OCI-LY3 (cell line): ENCODE results near the gene HOXD12.

Experiments used
- H2AFZ ChIP-seq: fragments of 200-600, 300-600 bp; shearing (Covaris generic); 2 replicates; pipeline ENCODE4 v1.6.0; 2014; ENCODE audit warnings: antibody characterized with exemption, low read depth, low read length
- H3K27ac ChIP-seq: fragments of 200-600, 300-600 bp; sonication (generic); 2 replicates; pipeline ENCODE4 v1.5.1; 2014; ENCODE audit warnings: mild to moderate bottlenecking, low read length, moderate library complexity, mixed read lengths
- H3K27me3 ChIP-seq: fragments of 200-600, 300-600 bp; sonication (generic); 2 replicates; pipeline ENCODE4 v1.6.1; 2014; ENCODE audit warnings: low read depth, low read length, mixed read lengths
- H3K36me3 ChIP-seq: fragments of 200-600, 300-600 bp; sonication (generic); replicated peaks from 2 replicates; pipeline ENCODE3; 2014; ENCODE audit warnings: low read depth, low read length, mixed read lengths
- H3K4me1 ChIP-seq: fragments of 300-600, 200-600 bp; sonication (generic); 2 replicates; pipeline ENCODE4 v1.6.1; 2014; ENCODE audit warnings: low read length, mixed read lengths
- H3K4me2 ChIP-seq: fragments of 200-600, 300-600 bp; sonication (generic); 2 replicates; pipeline ENCODE4 v1.6.1; 2014; ENCODE audit warnings: low read length, mixed read lengths
- H3K4me3 ChIP-seq: fragments of 300-600, 200-600 bp; sonication (generic); 2 replicates; pipeline ENCODE4 v1.5.1; 2014; ENCODE audit warnings: antibody characterized with exemption, mild to moderate bottlenecking, low read length, moderate library complexity
- H3K79me2 ChIP-seq: fragments of 300-600, 200-600 bp; shearing (Covaris generic); 2 replicates; pipeline ENCODE4 v1.6.1; 2014; ENCODE audit warnings: mild to moderate bottlenecking, low read length, mixed read lengths
- H3K9ac ChIP-seq: fragments of 300-600, 200-600 bp; shearing (Covaris generic); 2 replicates; pipeline ENCODE4 v1.6.0; 2014; ENCODE audit warnings: mild to moderate bottlenecking, low read length, moderate library complexity
- H3K9me3 ChIP-seq: fragments of 200-600, 300-600 bp; shearing (Covaris generic); 2 replicates; pipeline ENCODE4 v1.6.1; 2014; ENCODE audit warnings: low read length, mixed read lengths; ENCODE audit not compliant: insufficient read depth
- H4K20me1 ChIP-seq: fragments of 200-600, 300-600 bp; sonication (generic); 2 replicates; pipeline ENCODE4 v1.6.1; 2016; ENCODE audit warnings: low read length, mixed read lengths; ENCODE audit not compliant: insufficient read depth
- EZH2phosphoT487 ChIP-seq: fragments of 200-600 bp; shearing (Covaris generic); IDR thresholded peaks from 2 replicates; pipeline ENCODE4 v1.6.1; 2018; ENCODE audit warnings: antibody characterized with exemption, mixed run types, low read depth
- TF ChIP-seq, protein P1 (sequence below): fragments of 200-600, 300-600 bp; sonication (generic); IDR thresholded peaks from 2 replicates; pipeline ENCODE4 v1.5.1; 2014; ENCODE audit warnings: antibody characterized with exemption, low read length, low read depth

HOXD12 gene

DNA sequence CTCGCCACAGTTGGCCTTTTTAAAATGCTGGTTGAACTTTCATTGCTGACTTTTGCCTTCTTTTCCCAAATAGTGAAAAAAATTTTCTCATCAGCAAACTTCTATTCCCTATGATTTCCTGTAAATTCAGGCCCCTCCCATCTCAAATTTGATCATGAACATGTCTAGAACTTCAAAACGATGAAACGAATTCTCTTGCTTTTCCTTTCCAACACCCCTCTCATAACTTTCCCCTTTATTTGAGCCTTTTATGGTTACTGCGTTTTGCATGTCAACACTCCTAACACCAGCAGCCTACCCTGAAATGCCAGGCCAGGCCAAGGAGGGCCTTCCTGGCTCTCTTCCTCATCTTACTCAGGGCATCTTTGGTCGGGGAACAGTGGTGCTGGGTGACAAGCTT is 8.7 kb upstream of the HOXD12 start:
- no peaks in the 10 kb centered on the region; the same call in 1 of the 2 replicates for H3K27me3 ChIP-seq
- no peak overlapping the region for H3K9ac ChIP-seq
- no peaks in the 10 kb centered on the region for H3K4me1 ChIP-seq
- H3K4me2 ChIP-seq: no peak overlapping the region
- H4K20me1 ChIP-seq: no peaks in the 10 kb centered on the region
- H3K36me3 ChIP-seq: no peaks in the 10 kb centered on the region
- H3K27ac ChIP-seq: no peak overlapping the region
- no peak overlapping the region for H2AFZ ChIP-seq
- no peaks in the 10 kb centered on the region for H3K79me2 ChIP-seq
- no peak overlapping the region for H3K4me3 ChIP-seq
- no peak for TF ChIP-seq EZH2phosphoT487
- TF ChIP-seq, protein P1, sequence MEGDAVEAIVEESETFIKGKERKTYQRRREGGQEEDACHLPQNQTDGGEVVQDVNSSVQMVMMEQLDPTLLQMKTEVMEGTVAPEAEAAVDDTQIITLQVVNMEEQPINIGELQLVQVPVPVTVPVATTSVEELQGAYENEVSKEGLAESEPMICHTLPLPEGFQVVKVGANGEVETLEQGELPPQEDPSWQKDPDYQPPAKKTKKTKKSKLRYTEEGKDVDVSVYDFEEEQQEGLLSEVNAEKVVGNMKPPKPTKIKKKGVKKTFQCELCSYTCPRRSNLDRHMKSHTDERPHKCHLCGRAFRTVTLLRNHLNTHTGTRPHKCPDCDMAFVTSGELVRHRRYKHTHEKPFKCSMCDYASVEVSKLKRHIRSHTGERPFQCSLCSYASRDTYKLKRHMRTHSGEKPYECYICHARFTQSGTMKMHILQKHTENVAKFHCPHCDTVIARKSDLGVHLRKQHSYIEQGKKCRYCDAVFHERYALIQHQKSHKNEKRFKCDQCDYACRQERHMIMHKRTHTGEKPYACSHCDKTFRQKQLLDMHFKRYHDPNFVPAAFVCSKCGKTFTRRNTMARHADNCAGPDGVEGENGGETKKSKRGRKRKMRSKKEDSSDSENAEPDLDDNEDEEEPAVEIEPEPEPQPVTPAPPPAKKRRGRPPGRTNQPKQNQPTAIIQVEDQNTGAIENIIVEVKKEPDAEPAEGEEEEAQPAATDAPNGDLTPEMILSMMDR: no peak
- no peaks in the 10 kb centered on the region for H3K9me3 ChIP-seq

DNA sequence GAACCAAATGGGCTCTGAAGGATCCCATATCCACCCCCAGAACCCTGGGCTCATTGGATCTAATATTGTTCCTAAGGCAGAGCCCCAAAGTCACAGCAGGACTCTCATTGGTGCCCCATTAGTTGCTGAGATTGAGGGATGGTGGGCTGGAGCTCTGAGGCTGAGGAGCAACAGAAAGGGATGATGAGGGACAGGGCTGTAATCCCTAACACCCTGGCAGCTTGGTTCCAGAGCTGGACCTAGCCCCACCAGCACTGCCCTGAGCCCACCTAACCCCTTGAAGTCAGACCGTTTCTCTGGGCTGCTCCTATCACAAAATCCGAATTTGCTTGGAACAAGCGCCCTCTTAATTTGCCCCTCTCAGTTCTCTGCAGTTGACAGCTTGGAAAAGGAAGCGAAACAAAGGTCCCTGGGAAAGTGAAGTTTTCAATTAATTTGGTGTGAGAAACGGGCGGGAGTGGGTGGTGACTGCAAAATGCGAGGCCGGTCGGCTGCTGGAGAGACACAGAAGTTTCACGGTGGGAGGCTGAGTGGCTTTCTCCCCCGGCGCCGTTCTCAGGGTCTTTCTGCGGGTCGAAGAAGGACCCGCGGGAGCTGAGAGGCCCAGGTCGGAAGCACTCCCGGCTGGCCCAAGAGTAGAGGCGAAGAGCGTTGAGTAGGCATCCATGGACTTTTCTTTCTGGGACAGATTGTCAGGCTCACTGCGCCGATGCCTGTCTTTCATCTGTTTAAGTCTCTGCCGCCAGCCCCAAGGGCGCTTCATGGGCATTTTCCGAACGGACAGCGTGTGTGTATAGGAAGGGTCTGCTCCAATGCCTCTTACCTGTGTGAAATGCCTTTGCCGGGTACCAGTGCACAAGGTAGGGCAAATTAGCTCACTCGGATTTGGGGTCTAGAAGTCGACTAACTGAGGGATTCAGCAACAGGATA is 8.0 kb upstream of the HOXD12 start:
- Histone ChIP-seq H2AFZ (no peak overlapping the region), H3K36me3 (no peaks in the 10 kb centered on the region), H3K79me2 (no peaks in the 10 kb centered on the region), H3K4me3 (no peak overlapping the region), H3K9ac (no peak overlapping the region), H3K27me3 (no peaks in the 10 kb centered on the region; the same call in 1 of the 2 replicates), H3K9me3 (no peaks in the 10 kb centered on the region), H3K4me2 (no peak overlapping the region), H3K27ac (no peak overlapping the region), H3K4me1 (peaks cover 2% of the 10 kb centered on the region; the same call in 1 of the 2 replicates), H4K20me1 (no peaks in the 10 kb centered on the region)
- no peak for TF ChIP-seq EZH2phosphoT487
- TF ChIP-seq, protein P1: no peak

DNA sequence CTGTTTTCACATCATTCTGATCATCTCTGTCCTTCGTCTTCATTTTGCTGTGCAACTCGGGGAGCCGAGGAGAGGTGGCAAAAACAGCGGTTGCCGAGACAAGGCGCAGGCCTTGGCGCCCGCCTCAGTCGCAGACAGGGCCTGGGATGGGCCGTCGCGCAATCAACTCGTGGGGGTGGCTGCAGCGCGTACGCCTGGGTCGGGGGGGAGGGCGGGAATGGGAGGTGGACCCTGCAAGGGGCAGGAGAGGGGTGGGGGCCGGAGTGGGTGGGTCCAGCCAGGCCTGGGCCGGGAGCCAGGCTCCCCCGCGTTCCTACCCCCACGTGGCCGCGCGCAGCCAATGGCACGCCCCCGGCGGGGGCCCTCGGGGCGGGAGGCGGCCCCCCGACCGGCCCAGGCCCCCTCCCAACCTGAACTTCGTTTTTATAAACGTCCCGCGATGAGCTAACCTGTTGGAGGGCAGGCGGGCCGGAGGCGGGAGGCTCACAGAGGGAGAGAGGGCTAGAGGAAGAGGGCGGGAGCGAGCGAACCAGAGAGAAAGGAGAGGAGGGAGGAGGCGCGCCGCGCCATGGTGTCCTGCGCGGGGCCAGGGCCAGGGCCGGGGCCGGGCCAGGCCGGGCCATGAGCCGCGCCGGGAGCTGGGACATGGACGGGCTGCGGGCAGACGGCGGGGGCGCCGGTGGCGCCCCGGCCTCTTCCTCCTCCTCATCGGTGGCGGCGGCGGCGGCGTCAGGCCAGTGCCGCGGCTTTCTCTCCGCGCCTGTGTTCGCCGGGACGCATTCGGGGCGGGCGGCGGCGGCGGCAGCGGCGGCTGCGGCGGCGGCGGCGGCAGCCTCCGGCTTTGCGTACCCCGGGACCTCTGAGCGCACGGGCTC is 7.1 kb upstream of the HOXD12 start, which contains the start of gene HOXD13:
HOXD13 (plus strand) TSS at position 452 of the 875 bp plus-strand sequence; CDS start at position 622, 170 bp downstream.
- no peaks in the 10 kb centered on the region for H4K20me1 ChIP-seq
- no peak within 1 kb of the TSS for H3K9ac ChIP-seq
- H3K36me3 ChIP-seq: no peaks in the 10 kb centered on the region
- TF ChIP-seq, protein P1: no peak
- TF ChIP-seq EZH2phosphoT487: no peak
- H3K4me1 ChIP-seq: peaks cover 2% of the 10 kb centered on the region; the same call in 1 of the 2 replicates
- no peak within 1 kb of the TSS for H2AFZ ChIP-seq
- H3K27ac ChIP-seq: no peak within 1 kb of the TSS
- H3K9me3 ChIP-seq: no peaks in the 10 kb centered on the region
- H3K4me3 ChIP-seq: no peak within 1 kb of the TSS
- H3K79me2 ChIP-seq: no peaks in the 10 kb centered on the region
- no peaks in the 10 kb centered on the region; the same call in 1 of the 2 replicates for H3K27me3 ChIP-seq
- H3K4me2 ChIP-seq: no peak within 1 kb of the TSS
